GM12872 (cell line): ENCODE results near the gene CHDH.

Source experiments
- TF ChIP-seq, protein P1 (sequence below): IDR thresholded peaks from 3 replicates; pipeline ENCODE4 v1.5.1; 2011; ENCODE audit warnings: low read depth, mild to moderate bottlenecking, low read length, moderate library complexity; ENCODE audit not compliant: insufficient read depth

The CHDH gene

DNA sequence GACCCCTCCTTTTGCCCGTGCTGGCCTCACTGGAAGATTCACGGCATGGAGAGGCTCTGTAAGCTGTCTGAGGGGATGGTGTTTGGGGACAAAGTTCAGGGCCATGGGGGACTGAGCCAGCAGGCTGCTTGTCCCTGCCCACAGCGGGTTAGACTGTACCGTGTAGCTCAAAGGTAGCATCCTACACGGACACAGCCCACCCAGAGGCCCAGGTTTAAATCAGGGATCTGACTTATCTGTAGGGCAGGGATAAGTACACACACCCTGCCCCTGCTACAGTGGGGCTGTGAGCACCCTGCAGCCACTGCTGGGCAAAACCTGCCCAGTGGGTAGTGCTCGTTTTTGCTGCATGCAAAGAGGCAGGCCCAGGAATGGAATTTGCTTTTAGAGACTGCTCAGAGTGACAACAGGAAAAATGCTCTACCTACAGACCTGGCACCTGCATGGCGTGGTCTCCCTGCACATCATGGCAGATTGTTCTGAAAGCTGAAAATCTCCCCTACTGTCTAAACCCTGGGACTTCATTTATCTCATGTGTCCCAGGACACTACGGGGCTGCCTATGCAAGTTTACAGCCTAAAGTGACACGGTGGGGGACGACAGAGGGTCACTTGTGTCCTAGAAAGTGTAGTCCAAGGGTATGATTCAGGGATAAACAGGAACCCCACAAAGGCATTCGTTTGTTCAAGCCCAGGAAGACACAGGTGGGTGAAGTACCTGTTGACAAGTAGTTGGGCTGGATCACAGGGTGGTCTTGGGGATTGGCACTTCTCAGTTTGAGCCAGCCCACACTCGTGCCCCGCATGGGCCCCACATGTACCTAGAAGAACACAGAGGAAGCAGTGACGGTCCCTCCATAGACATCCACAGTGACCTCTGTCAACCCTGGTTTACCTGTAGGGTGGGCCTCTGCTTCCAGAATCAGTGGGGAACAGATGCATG, 27.7 kb downstream of the CHDH start:
- TF ChIP-seq, protein P1, sequence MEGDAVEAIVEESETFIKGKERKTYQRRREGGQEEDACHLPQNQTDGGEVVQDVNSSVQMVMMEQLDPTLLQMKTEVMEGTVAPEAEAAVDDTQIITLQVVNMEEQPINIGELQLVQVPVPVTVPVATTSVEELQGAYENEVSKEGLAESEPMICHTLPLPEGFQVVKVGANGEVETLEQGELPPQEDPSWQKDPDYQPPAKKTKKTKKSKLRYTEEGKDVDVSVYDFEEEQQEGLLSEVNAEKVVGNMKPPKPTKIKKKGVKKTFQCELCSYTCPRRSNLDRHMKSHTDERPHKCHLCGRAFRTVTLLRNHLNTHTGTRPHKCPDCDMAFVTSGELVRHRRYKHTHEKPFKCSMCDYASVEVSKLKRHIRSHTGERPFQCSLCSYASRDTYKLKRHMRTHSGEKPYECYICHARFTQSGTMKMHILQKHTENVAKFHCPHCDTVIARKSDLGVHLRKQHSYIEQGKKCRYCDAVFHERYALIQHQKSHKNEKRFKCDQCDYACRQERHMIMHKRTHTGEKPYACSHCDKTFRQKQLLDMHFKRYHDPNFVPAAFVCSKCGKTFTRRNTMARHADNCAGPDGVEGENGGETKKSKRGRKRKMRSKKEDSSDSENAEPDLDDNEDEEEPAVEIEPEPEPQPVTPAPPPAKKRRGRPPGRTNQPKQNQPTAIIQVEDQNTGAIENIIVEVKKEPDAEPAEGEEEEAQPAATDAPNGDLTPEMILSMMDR, result no peak

DNA sequence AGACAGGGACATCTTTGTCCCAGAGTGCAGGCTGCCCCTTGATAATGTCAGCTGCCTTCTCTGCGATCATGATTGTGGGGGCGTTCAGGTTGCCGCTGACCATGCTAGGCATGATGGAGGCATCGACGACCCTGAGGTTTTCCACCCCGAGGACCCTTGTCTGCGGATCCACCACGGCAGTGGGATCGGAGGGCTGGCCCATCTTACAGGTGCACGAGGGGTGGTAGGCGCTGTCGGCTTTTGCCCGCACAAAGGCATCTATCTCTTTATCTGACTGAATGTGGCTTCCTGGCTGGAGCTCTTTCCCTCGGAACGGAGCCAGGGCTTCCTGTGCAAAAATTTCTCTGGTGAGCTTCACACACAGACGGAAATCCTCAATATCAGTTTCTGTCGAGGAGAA, 28.4 kb downstream of the CHDH start:
- TF ChIP-seq, protein P1, result no peak

- TF ChIP-seq, protein P1, result no peak
Observed at GRCh38 chr3:53817211-53817610, 29.0 kb downstream of the CHDH start.

DNA sequence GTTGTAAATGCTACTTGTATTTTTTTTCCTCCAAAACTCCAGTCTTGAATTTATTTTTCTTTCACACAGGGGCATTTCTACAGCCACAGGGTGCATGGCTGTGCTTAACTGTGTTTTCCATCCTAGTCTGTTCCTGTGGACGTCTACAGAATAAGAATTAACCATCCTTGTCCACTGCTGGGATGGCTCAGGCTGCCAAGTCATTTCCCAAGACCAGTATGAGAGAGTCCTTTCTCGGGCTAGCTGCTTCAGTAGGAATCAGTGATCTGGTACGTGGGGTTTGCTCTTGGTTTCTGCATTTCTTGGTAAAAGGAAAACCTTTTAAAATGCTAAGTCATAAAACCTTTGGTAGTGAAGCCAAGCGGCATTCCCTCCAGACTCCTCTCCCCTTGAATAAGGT, 29.8 kb downstream of the CHDH start:
- TF ChIP-seq, protein P1, result no peak

DNA sequence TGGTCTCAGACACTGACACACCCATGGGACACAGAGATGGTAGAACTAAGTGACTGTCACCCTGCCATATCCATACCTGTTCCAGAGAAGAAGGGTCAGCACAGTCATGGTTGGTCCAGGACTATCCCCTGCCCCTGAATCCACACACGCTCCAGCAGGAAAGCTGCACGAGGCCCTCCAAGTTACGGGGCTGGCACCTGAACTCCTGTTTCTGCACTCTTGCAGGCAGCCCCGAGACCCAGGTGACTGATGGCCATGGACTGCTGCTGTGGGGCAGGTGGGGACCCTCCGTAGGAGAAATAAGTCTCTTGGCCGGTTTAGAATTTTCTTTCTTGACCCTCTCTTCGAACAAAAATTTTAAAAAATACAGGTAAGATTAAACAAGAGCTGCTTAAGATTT, 30.6 kb downstream of the CHDH start:
- TF ChIP-seq, protein P1, result no peak

DNA sequence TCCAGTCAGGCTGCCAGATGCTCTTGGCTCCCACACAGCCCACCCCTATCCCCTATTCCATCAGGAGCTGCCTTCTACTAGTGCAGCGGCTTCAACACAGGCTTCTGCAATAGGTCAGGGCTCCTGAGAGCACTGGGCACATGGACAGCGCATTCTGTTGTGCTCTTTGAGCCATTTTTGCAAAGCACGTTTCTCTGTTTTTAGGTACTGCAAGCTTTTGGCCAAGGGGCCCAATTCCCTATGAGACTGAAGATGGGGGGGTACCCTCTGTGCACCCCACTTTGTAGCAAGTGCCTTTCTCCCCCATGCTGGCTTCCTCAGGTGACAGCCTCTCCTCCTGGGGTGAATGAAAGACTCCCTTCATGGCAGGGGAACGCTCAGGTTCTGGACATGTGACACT, 31.2 kb downstream of the CHDH start:
- TF ChIP-seq, protein P1, result no peak

DNA sequence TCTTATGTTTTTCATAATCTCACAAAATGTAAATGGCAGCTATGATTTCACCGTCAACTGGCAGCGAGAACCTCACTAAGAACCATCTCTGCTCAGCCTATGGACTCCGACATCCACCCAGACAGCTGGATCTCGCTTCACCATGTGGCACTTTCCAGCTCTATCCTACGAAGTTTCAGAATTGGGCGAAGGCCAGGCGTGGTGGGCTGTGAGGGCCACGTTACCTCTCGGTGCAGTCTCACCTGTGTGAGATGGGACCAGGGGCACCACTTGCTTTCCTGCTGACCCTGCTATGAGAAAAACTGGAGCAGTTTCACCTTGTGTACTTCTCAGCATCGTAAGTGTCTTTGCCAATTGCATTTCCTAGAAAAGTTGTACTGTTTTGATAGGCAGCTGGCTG, 32.3 kb downstream of the CHDH start:
- TF ChIP-seq, protein P1, result no peak
